Hippocampal formation (tissue), 2 donors: ENCODE results near the gene ITGB1.
"Not testable (repeated sequence)": the region's sequence is repeated elsewhere in the genome, so short reads cannot be mapped to it uniquely, and the experiment has no call there.

Experiments used
- DNase-seq, 2 donors: peaks; one replicate each; lab custom pipeline; 2025; lab: John Stamatoyannopoulos, UW

The ITGB1 gene

GRCh38 chr10:32980558-32981468 lies 22.8 kb upstream of the ITGB1 start:
- peak; percentile 63 to 78 for DNase-seq

DNA sequence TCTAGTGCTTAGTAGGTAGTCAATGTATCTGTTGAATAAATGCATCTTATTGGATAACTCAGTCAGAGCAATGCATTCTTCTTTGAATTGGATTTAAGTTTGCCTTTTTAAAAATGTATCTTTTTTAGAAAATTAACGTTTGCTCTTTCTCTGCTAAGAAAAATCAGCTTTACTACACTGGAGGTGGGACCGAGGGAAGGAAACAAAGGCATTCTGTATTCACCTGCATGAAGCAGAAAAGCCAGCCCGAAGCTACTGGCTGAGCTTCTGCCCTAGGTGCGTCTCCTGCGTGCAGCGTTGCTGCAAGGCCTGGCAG lies 22.2 kb upstream of the ITGB1 start:
- DNase-seq: no peak

- DNase-seq: not testable (repeated sequence)
Observed at GRCh38 chr10:32979719-32980118, 21.7 kb upstream of the ITGB1 start.

DNA sequence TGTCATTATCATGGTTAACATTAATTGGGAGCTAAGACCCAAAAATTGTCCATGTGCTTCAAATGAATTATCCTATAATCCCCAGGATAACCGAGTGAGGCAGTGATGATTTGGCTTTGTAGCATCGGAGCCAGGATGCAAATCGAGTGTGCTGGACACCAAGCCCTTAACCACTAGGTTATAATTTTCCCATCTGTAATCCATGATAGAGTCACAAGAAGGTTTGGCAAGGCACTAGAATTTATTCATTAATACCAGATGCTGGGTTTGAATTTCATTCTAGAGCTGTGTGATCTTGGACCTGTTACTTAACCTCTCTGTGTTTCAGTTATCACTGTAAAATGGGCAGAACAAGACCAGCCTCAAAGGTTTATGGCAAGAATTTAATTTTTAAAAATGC lies 21.0 kb upstream of the ITGB1 start:
- DNase-seq: no peak

DNA sequence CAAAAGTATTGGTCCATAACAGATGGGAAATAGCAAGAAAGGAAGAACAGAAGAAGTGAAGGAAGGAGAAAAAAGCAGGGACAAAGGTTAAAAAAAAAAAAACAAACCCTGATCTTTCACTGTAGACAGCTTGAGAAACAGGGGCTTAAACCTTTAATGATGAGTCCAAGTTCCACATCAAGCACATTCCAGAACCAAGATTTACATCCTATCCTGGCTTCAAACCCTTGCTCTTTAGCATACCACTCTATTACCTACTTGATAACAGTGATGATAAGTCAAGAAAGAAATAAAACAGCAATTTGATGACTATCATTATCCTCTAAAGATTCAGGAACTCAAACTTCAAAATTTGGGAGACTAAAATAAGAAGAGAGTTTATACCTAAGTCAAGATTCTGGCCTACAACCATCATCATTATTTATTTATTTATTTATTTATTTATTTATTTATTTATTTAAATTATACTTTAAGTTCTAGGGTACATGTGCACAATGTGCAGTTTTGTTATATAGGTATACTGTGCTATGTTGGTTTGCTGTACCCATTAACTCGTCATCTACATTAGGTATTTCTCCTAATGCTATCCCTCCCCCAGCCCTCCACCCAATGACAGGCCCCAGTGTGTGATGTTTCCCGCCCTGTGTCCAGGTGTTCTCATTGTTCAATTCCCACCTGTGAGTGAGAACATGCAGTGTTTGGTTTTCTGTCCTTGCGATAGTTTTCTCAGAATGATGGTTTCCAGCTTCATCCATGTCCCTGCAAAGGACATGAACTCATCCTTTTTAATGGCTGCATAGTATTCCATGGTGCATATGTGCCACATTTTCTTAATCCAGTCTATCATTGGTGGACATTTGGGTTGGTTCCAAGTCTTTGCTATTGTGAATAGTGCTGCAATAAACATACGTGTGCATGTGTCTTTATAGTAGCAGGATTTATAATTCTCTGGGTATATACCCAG lies 20.1 kb upstream of the ITGB1 start:
- DNase-seq: not testable (repeated sequence)

DNA sequence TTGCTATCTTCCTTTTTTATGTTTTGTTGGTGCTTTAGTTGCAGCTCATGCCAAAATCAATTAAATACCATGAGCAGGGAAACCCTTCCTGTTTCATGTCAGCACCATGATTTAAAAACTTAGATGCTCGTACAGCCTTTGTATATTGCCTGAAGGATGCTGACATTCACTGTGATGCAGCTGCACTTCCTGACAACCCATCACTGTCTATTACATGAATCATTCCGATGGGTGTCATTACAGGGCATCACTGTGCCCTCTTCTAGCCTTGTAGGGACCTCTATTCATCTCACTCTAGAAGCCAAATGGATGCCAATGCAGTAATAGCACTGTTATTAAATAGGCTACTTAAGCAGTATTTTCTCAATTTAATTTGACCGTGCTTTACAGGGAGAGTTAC lies 18.3 kb upstream of the ITGB1 start:
- no peak for DNase-seq

DNA sequence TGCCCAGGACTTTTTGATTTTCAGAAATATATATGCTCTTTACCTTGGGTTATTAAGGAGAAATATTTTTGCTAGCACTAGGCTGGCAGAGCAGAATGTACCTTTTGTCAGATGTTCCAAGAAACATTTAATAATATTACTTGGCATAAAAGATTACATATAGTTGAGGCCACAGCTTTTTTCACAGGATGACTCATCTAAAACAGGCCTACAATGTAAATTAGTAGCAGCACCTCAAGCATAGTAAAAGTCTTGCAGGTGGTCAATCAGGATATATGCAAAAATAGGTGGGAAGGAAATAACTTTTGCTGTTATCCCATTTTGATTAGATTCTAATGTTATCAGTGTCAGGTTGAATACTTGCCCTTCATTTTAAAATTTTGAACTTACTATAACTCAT lies 14.9 kb upstream of the ITGB1 start:
- no peak for DNase-seq

GRCh38 chr10:32972460-32972859 lies 14.4 kb upstream of the ITGB1 start:
- DNase-seq: no peak

GRCh38 chr10:32971536-32972091 lies 13.6 kb upstream of the ITGB1 start:
- DNase-seq: no peak

DNA sequence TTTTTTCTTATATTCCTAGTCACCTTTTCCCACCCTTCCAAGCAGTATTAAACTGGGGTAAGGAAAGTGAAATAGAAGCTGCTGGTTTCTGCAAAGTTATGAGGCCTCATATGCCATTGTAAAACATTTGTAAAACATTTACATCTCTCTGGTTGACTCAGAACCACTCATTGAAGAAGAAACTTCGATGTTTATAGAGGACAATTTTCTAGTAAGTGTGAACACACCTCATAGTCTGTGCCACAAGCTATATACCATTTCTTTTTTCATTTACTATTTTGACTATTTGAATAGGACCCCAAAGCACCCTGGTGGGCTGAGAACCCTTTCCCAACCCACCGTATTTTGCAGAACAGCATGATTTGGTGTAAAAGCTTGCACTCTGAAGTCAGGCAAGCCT lies 12.9 kb upstream of the ITGB1 start:
- DNase-seq: no peak

DNA sequence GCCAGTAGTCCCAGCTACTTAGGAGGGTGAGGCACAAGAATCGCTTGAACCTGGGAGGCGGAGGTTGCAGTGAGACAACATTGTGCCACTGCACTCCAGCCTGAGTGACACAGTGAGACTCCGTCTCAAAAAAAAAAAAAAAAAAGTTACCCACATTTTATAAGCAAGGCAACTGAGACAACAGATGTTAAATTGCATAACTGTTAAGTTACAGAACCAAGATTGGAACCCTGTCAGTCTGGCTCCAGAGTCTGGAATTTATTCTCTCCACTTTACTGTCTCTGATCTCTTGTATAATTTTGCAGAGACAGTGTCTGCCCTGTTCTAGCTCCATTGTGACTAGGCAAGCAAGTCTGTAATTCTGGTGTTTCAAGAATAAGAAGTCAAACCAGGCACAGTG lies 6.2 kb upstream of the ITGB1 start:
- DNase-seq: no peak

- DNase-seq: no peak
Observed at GRCh38 chr10:32963096-32963495, 5.1 kb upstream of the ITGB1 start.

- no peak for DNase-seq
Observed at GRCh38 chr10:32962521-32962920, 4.5 kb upstream of the ITGB1 start.

DNA sequence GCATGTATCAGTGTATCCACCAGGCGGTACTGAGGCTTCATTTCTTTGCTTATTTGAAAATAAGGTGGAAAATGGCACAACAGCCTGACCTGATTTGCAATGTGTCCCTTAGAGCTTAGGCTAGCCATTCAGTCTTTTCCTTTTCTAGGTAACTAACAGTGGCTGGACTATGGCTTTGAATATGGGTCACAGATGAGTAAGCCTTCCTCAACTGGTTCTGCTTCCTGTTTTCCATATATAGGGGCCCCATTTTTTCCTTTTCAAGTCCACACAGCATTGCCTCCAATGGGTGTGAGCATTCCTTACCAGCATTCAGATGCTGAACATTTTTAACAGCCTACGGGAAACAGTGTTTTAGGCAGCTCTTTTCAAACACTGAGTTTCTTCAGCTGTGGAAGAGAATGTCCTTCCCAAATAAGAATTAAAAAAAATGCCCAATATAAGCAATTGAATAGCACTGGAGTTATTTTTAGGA lies 3.9 kb upstream of the ITGB1 start:
- no peak for DNase-seq

GRCh38 chr10:32961343-32961894 lies 3.4 kb upstream of the ITGB1 start:
- DNase-seq: no peak

- no peak for DNase-seq
Observed at GRCh38 chr10:32960022-32960421, 2.0 kb upstream of the ITGB1 start.

- no peak for DNase-seq
Observed at GRCh38 chr10:32959006-32959920, 1.2 kb upstream of the ITGB1 start.

DNA sequence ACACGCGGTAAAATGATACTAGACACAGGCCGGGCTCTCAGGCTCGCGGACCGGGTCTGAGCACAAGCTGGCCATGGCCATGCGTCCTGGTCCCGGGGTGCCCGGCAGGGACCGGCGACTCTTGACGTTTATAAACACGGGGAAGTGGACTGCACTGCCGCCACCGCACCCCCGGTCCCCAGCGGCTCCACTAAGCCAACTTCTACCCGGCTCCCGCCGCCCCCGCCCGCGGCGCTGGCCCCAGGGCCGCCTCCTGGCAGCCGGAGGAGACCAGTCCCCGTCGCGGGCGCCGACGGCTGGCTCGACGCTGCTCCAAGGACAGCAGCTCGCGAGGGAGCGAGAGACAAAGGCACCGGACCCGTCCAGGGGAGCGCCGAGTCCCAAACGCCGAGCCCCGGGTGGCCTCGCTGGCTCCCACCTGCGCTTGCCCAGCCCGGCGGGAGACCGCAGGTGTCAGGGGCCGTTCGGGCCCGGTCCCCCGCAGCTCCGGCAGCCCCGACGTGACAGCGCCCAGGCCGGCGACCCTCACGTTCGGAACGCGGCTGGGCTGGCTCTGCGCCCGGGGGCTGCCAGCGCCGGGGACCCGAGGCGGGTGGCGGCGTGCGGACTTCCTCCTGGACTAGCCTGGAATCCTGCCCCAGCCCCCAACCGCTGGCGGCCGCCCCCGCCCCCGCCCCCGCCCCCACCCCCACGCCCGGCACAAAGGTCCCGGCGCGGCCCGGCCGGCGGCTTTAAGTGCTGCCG lies 517 bp downstream of the ITGB1 start:
- DNase-seq: peak in 1 of 2 donors; percentile 62

DNA sequence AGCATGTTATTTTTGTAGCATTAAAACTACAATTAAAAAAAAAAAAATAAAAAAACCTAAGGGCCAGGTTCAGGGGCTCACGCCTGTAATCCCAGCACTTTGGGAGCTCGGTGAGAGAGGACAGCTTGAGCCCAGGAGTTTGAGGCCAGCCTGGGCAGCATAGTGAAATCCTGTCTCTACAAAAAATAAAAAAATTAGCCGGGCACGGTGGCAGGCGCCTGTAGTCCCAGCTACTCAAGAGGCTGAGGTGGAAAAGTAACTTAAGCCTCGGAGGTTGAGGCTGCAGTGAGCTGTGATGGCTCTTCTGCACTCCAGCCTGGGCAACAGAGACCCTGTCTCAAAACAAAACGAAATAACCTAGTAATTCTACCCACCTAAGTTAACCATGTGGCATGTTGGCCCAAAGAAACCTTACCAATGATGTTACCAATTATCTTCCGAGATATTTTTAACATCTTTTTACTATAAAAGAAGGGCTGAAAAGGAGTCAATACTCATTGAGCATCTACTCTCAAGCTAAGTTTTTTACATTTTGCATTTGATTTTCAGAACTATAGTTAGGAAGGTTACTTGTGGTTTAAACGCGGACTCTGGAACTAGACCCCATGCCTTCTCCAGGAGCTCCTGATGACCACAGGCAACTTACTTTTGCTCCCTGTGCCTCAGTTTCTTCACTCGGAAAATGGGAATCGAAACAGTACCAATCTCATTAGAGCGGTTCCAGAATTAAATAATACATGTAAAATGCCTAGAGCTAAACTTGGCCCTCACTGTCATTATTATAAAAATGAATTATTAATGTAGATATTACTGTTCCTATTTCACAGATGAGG lies 1.4 kb downstream of the ITGB1 start:
- DNase-seq: no peak
